ENCODE data around the gene KRT5. TPM values are rescaled to one million over a fixed set of nuclear protein-coding genes. Genes with fewer than 3 reads are reported as not detected.
"Not testable (repeated sequence)": the region's sequence is repeated elsewhere in the genome, so short reads cannot be mapped to it uniquely, and the experiment has no call there.

KRT5 gene
- total RNA-seq, 1 donor from 2014 or later = 0.51 TPM

DNA sequence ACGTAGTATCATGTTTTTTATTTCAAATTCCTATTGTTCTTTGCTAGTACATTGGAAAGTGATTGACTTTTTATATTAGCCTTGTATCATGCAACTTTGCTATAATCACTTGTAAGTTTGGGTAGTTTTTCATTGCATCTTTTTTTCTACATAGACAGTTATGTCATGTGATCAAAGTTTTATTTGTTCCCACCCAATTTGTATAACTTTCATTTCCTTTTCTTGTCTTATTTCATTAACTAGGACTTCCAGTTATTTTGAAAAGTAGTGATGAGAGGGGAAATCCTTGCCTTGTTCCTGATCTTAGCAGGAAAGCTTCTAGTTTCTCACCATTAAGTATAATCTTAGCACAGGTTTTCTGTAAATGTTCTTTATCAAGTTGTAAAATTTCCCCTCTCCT lies 17.3 kb downstream of the KRT5 start:
- Mint-ChIP-seq H3K27ac (no peak overlapping the region), H3K4me1 (no peaks in the 10 kb centered on the region), H3K9me3 (peaks cover 20% of the 10 kb centered on the region), H3K27me3 (ENCODE audit: low read depth) (peaks cover 5% of the 10 kb centered on the region), H3K4me3 (no peak overlapping the region), H3K36me3 (no peaks in the 10 kb centered on the region)
- no peak for DNase-seq (ENCODE audit: low spot score in 2 of 2, unreplicated experiment in 2 of 2)
- TF ChIP-seq, protein P1, sequence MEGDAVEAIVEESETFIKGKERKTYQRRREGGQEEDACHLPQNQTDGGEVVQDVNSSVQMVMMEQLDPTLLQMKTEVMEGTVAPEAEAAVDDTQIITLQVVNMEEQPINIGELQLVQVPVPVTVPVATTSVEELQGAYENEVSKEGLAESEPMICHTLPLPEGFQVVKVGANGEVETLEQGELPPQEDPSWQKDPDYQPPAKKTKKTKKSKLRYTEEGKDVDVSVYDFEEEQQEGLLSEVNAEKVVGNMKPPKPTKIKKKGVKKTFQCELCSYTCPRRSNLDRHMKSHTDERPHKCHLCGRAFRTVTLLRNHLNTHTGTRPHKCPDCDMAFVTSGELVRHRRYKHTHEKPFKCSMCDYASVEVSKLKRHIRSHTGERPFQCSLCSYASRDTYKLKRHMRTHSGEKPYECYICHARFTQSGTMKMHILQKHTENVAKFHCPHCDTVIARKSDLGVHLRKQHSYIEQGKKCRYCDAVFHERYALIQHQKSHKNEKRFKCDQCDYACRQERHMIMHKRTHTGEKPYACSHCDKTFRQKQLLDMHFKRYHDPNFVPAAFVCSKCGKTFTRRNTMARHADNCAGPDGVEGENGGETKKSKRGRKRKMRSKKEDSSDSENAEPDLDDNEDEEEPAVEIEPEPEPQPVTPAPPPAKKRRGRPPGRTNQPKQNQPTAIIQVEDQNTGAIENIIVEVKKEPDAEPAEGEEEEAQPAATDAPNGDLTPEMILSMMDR (IDR thresholded peaks at IDR 0.05; ENCODE audit: unreplicated experiment) = no peak

- DNase-seq (ENCODE audit: low spot score in 2 of 2, unreplicated experiment in 2 of 2) = no peak
- peaks cover 20% of the 10 kb centered on the region for H3K9me3 Mint-ChIP-seq
- no peaks in the 10 kb centered on the region for H3K36me3 Mint-ChIP-seq
- H3K27me3 Mint-ChIP-seq (ENCODE audit: low read depth) = peaks cover 1% of the 10 kb centered on the region
- no peak overlapping the region for H3K27ac Mint-ChIP-seq
- H3K4me3 Mint-ChIP-seq = no peak overlapping the region
- peaks cover 4% of the 10 kb centered on the region for H3K4me1 Mint-ChIP-seq
- TF ChIP-seq, protein P1 (IDR thresholded peaks at IDR 0.05; ENCODE audit: unreplicated experiment) = no peak
Measured at GRCh38 chr12:52501490-52501889, 18.7 kb downstream of the KRT5 start.

GRCh38 chr12:52500574-52500973 lies 19.6 kb downstream of the KRT5 start:
- H3K4me3 Mint-ChIP-seq; H3K27ac Mint-ChIP-seq; DNase-seq (ENCODE audit: low spot score in 2 of 2, unreplicated experiment in 2 of 2); H3K36me3 Mint-ChIP-seq; H3K27me3 Mint-ChIP-seq (ENCODE audit: low read depth): not testable (repeated sequence)
- Mint-ChIP-seq H3K4me1 (peaks cover 14% of the 10 kb centered on the region), H3K9me3 (peaks cover 20% of the 10 kb centered on the region)

- Mint-ChIP-seq H3K27me3 (ENCODE audit: low read depth) (peaks cover 1% of the 10 kb centered on the region), H3K4me1 (peaks cover 20% of the 10 kb centered on the region), H3K9me3 (peaks cover 20% of the 10 kb centered on the region), H3K36me3 (no peaks in the 10 kb centered on the region), H3K4me3 (no peak overlapping the region), H3K27ac (no peak overlapping the region)
- DNase-seq (ENCODE audit: low spot score in 2 of 2, unreplicated experiment in 2 of 2) = no peak
- TF ChIP-seq, protein P1 (IDR thresholded peaks at IDR 0.05; ENCODE audit: unreplicated experiment) = no peak
Measured at GRCh38 chr12:52499806-52500560, 20.2 kb downstream of the KRT5 start.

DNA sequence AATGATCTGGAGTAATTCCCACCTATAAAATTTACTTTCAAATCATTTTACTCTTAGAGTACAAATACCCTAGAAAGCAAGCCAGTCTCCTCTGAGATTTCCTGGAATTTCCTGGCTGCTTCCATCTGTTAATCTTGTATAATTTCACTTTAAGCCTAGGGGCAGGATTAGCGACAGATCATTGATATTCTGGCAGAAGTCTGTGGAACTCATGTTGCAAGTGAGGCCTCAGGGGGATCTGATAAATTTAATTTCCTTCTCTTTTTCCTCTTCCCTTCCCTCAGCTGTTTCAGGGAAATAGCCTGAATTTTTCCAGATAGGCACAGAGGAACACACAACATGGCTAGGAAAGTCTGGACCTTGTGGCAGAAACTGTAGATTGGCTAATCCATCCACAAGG lies 21.2 kb downstream of the KRT5 start:
- Mint-ChIP-seq H3K4me3 (no peak overlapping the region), H3K4me1 (peaks cover 23% of the 10 kb centered on the region), H3K27ac (no peak overlapping the region), H3K36me3 (no peaks in the 10 kb centered on the region), H3K9me3 (peaks cover 20% of the 10 kb centered on the region), H3K27me3 (ENCODE audit: low read depth) (peaks cover 6% of the 10 kb centered on the region)
- DNase-seq (ENCODE audit: low spot score in 2 of 2, unreplicated experiment in 2 of 2) = no peak
- TF ChIP-seq, protein P1 (IDR thresholded peaks at IDR 0.05; ENCODE audit: unreplicated experiment) = no peak

- DNase-seq (ENCODE audit: low spot score in 2 of 2, unreplicated experiment in 2 of 2) = no peak
- TF ChIP-seq, protein P1 (IDR thresholded peaks at IDR 0.05; ENCODE audit: unreplicated experiment) = no peak
- no peak overlapping the region for H3K27ac Mint-ChIP-seq
- H3K9me3 Mint-ChIP-seq = peaks cover 15% of the 10 kb centered on the region
- H3K36me3 Mint-ChIP-seq = no peaks in the 10 kb centered on the region
- H3K27me3 Mint-ChIP-seq (ENCODE audit: low read depth) = peaks cover 16% of the 10 kb centered on the region
- H3K4me1 Mint-ChIP-seq = peaks cover 23% of the 10 kb centered on the region
- no peak overlapping the region for H3K4me3 Mint-ChIP-seq
Measured at GRCh38 chr12:52497975-52498374, 22.2 kb downstream of the KRT5 start.

Data from mesothelial cell of epicardium (in vitro differentiated cells).